HFFc6 (cell line): ENCODE data around the gene TSPAN32. TPM values are rescaled to one million over a fixed set of nuclear protein-coding genes. Genes with fewer than 3 reads are reported as not detected.

Experiments used
- DNase-seq: peaks from one replicate; pipeline ENCODE4 v3.0.0-alpha.2; 2018
- H3K27ac Mint-ChIP-seq: 2 replicates; pipeline ENCODE4 v1.8.0; 2020; ENCODE audit warnings: mild to moderate bottlenecking, mixed read lengths
- H3K27me3 Mint-ChIP-seq: 2 replicates; pipeline ENCODE4 v1.8.0; 2021; ENCODE audit warnings: mild to moderate bottlenecking, moderate library complexity, mixed read lengths; ENCODE audit not compliant: insufficient read depth
- H3K36me3 Mint-ChIP-seq: 2 replicates; pipeline ENCODE4 v1.8.0; 2021; ENCODE audit warnings: low read depth, mixed read lengths
- H3K4me1 Mint-ChIP-seq: 2 replicates; pipeline ENCODE4 v1.8.0; 2020; ENCODE audit warnings: low read depth, mixed read lengths
- H3K4me3 Mint-ChIP-seq: 2 replicates; pipeline ENCODE4 v1.8.0; 2020; ENCODE audit warnings: mild to moderate bottlenecking, moderate library complexity, mixed read lengths
- H3K9me3 Mint-ChIP-seq: 2 replicates; pipeline ENCODE4 v1.8.0; 2020; ENCODE audit warnings: mild to moderate bottlenecking, mixed read lengths
- CTCF ChIP-seq: fragments of 200-600 bp; sonication (generic); IDR thresholded peaks from 2 replicates; pipeline ENCODE4 v1.5.0; 2021; ENCODE audit warnings: antibody characterized with exemption, mild to moderate bottlenecking
- total RNA-seq, 6 experiments: library from RNA; stranded (reverse); fragmentation: NEBNext Ultra II Directional; extraction: Animal tissue kit (Norgen Biotek cat#: 25700); gene quantifications; 2 replicates in 1 of 6; 3 replicates in 5 of 6; pipeline ENCODE4 v1.2.3, GENCODE V29; 2021

Gene TSPAN32
- total RNA-seq, 6 experiments from 2014 or later, result not detected

- Mint-ChIP-seq H3K27me3 (peaks cover 25% of the 10 kb centered on the region), H3K4me1 (no peaks in the 10 kb centered on the region), H3K36me3 (no peaks in the 10 kb centered on the region), H3K27ac (no peak overlapping the region), H3K9me3 (no peaks in the 10 kb centered on the region), H3K4me3 (no peak overlapping the region)
- no peak for DNase-seq
- no peak for TF ChIP-seq CTCF
These were observed 32.8 kb upstream of the TSPAN32 start for GRCh38 chr11:2268729-2269600.

GRCh38 chr11:2269601-2270321 lies 32.1 kb upstream of the TSPAN32 start:
- TF ChIP-seq CTCF, result no peak
- H3K27ac Mint-ChIP-seq, result no peak overlapping the region
- DNase-seq, result no peak
- H3K4me1 Mint-ChIP-seq, result no peaks in the 10 kb centered on the region
- H3K27me3 Mint-ChIP-seq, result peaks cover 31% of the 10 kb centered on the region
- no peak overlapping the region for H3K4me3 Mint-ChIP-seq
- H3K9me3 Mint-ChIP-seq, result no peaks in the 10 kb centered on the region
- no peaks in the 10 kb centered on the region for H3K36me3 Mint-ChIP-seq

- Mint-ChIP-seq H3K4me1 (no peaks in the 10 kb centered on the region), H3K27me3 (peaks cover 33% of the 10 kb centered on the region), H3K4me3 (no peak within 1 kb of the TSS), H3K27ac (no peak within 1 kb of the TSS), H3K36me3 (no peaks in the 10 kb centered on the region), H3K9me3 (no peaks in the 10 kb centered on the region)
- no peak for DNase-seq
- no peak for TF ChIP-seq CTCF
These were observed 31.3 kb upstream of the TSPAN32 start, which contains the start of gene ASCL2 for GRCh38 chr11:2270322-2271076. TSS of gene ASCL2 (minus strand) at chr11:2270588. CDS start at chr11:2270332, 256 bp downstream.

- Mint-ChIP-seq H3K9me3 (no peaks in the 10 kb centered on the region), H3K27ac (no peak overlapping the region), H3K4me1 (no peaks in the 10 kb centered on the region), H3K27me3 (peaks cover 36% of the 10 kb centered on the region), H3K4me3 (no peak overlapping the region), H3K36me3 (no peaks in the 10 kb centered on the region)
- DNase-seq, result no peak
- TF ChIP-seq CTCF, result no peak
These were observed 30.8 kb upstream of the TSPAN32 start for GRCh38 chr11:2271077-2271326.

GRCh38 chr11:2271327-2272227 lies 30.2 kb upstream of the TSPAN32 start:
- H3K27ac Mint-ChIP-seq, result no peak overlapping the region
- no peaks in the 10 kb centered on the region for H3K4me1 Mint-ChIP-seq
- no peak for DNase-seq
- H3K27me3 Mint-ChIP-seq, result peaks cover 41% of the 10 kb centered on the region
- no peak for TF ChIP-seq CTCF
- no peaks in the 10 kb centered on the region for H3K9me3 Mint-ChIP-seq
- H3K4me3 Mint-ChIP-seq, result no peak overlapping the region
- H3K36me3 Mint-ChIP-seq, result no peaks in the 10 kb centered on the region
